ENCODE measurements around the gene CACNG7. TPM values are rescaled to one million over a fixed set of nuclear protein-coding genes. Genes with fewer than 3 reads are reported as not detected.

The CACNG7 gene
- total and polyA plus RNA-seq, 2 donors (not counting 3 experiments of a cell fraction or from before 2014, with no cell fraction given) = 0.92 to 1.3 TPM

- Histone ChIP-seq H3K27me3 (ENCODE audit: control insufficient read depth in 2 of 2, insufficient read depth in 2 of 2, low read length in 2 of 2) (no peaks in the 10 kb centered on the region), H2AFZ (ENCODE audit: low read depth, low read length) (no peak overlapping the region), H3K36me3 (ENCODE audit: control insufficient read depth in 2 of 2, extremely low read depth in 1 of 2, insufficient read depth in 2 of 2, low read length in 2 of 2) (no peaks in the 10 kb centered on the region), H4K20me1 (replicated peaks; ENCODE audit: control insufficient read depth, extremely low read depth, insufficient read depth, low read length) (no peaks in the 10 kb centered on the region), H3K79me2 (ENCODE audit: control insufficient read depth, insufficient read depth, low read length) (no peaks in the 10 kb centered on the region), H3K4me1 (ENCODE audit: control insufficient read depth, extremely low read depth, insufficient read depth, low read length) (no peaks in the 10 kb centered on the region), H3K27ac (ENCODE audit: insufficient read depth, low read depth, low read length) (no peak overlapping the region), H3K9me3 (replicated peaks; ENCODE audit: control insufficient read depth, insufficient read depth, low read length) (no peaks in the 10 kb centered on the region), H3K9me1 (replicated peaks; ENCODE audit: control insufficient read depth, extremely low read depth, insufficient read depth, low read length) (no peaks in the 10 kb centered on the region), H3K9ac (replicated peaks; ENCODE audit: extremely low read depth, insufficient read depth, low read length) (no peak overlapping the region), H3K4me2 (ENCODE audit: insufficient read depth, low read length) (no peak overlapping the region), H3K4me3 (replicated peaks in 1 of 3; ENCODE audit: insufficient read depth in 1 of 3, low read depth in 1 of 3, low read length in 3 of 3) (no peak overlapping the region)
- no peak for TF ChIP-seq FOS (IDR thresholded peaks at IDR 0.05; ENCODE audit: borderline replicate concordance, insufficient read depth, low read length)
- no peak for TF ChIP-seq CTCF (IDR thresholded peaks at IDR 0.05; ENCODE audit: extremely low read depth in 1 of 2, insufficient read depth in 1 of 2, low read depth in 1 of 2, low read length in 2 of 2)
- TF ChIP-seq JUN (IDR thresholded peaks at IDR 0.05; ENCODE audit: borderline replicate concordance, insufficient read depth, insufficient read length, low read depth) = no peak
- TF ChIP-seq POLR2A (IDR thresholded peaks at IDR 0.05; ENCODE audit: low read depth, low read length) = no peak
- TF ChIP-seq POLR2AphosphoS5 (IDR thresholded peaks at IDR 0.05; ENCODE audit: insufficient read depth, low read depth, low read length) = no peak
- TF ChIP-seq MYC (IDR thresholded peaks at IDR 0.05; ENCODE audit: low read depth, low read length) = no peak
- no peak for TF ChIP-seq MAX (IDR thresholded peaks at IDR 0.05; ENCODE audit: insufficient read depth, insufficient read length)
- TF ChIP-seq EZH2 (IDR thresholded peaks at IDR 0.05; ENCODE audit: borderline replicate concordance, low read depth, low read length, severe bottlenecking) = no peak
- TF ChIP-seq GATA2 (IDR thresholded peaks at IDR 0.05; ENCODE audit: insufficient read depth, insufficient read length, low read depth, low read length) = no peak
- DNase-seq (ENCODE audit: low read depth, low spot score) = no peak
- ChIA-PET CTCF (interaction anchor here (1.0 to 1.6 kb wide), 4 partner anchors 10 to 124 kb away, joined by 3 read pairs; no protein-coding TSS in a partner anchor), POLR2A (no interaction called here)
- intact Hi-C loops (cut with micrococcal nuclease) (no loop called here), dilution Hi-C loops (cut with MboI; ENCODE audit: extremely low pct_ligation_motif_present, low sequenced_read_pairs) (no loop called here)
- no TSS peak for BruUV-seq (replicated peaks)
- FAIRE-seq = no peak
Observed at GRCh38 chr19:53917356-53917755, 8.3 kb downstream of the CACNG7 start.

Measured in endothelial cell of umbilical vein (primary cell).